ENCODE data around the gene NMD3. TPM values are rescaled to one million over a fixed set of nuclear protein-coding genes. Genes with fewer than 3 reads are reported as not detected.

Gene NMD3
- total and polyA plus RNA-seq, 2 of the 4 experiments (the other 2 are of a cell fraction), result 33.8 to 95.0 TPM

GRCh38 chr3:161265916-161266571, 44.9 kb downstream of the NMD3 start (continued):
- TF ChIP-seq FOS (IDR thresholded peaks at IDR 0.05; ENCODE audit: low read depth, low read length), result no peak

- no peak overlapping the region for H3K9ac ChIP-seq (ENCODE audit: low read depth, low read length)
- H4K8ac ChIP-seq (ENCODE audit: low read depth in 2 of 2, low read length in 2 of 2), result no peak overlapping the region
- no peak overlapping the region for H3K56ac ChIP-seq (ENCODE audit: extremely low read depth, insufficient read depth, low read length)
- POLR2A ChIA-PET (ENCODE audit: unreplicated experiment), result interaction anchor here (0.5 to 0.6 kb wide), 2 partner anchors 296 to 530 kb away, joined by 3 read pairs; no protein-coding TSS in a partner anchor
- H4K91ac ChIP-seq (ENCODE audit: insufficient read depth, low read depth, low read length), result no peak overlapping the region
- peak overlapping the region; percentile 38; the same call in 1 of the 2 replicates for H3K4me2 ChIP-seq (ENCODE audit: low read depth, low read length)
- H3K14ac ChIP-seq (replicated peaks; ENCODE audit: low read depth, low read length), result no peak overlapping the region
- no peak overlapping the region for H2AK5ac ChIP-seq (ENCODE audit: low read depth, low read length)
- no peak overlapping the region for H2AK9ac ChIP-seq (replicated peaks; ENCODE audit: low read depth, low read length, poor library complexity)
- no CpG with 5 or more reads among the region's 1 CpG for WGBS, 2 experiments (ENCODE audit: extremely low coverage in 2 of 2, insufficient read length in 1 of 2)
- peak; percentile 86 for DNase-seq
- H3K79me1 ChIP-seq (ENCODE audit: low read depth in 1 of 2, low read length in 2 of 2), result peaks cover 0 to 10% of the 10 kb centered on the region in 2 experiments; a peak in 3 of 4 replicates
- H2AFZ ChIP-seq (replicated peaks; ENCODE audit: low read length, poor library complexity), result no peak overlapping the region
- ATAC-seq (ENCODE audit: low read depth), result peak; percentile 70
- BruUV-seq (replicated peaks), result no TSS peak
- no peaks in the 10 kb centered on the region for H3K27me3 ChIP-seq (ENCODE audit: control insufficient read depth, insufficient read depth, low read length)
- peaks cover 5% of the 10 kb centered on the region; the same call in 1 of the 2 replicates for H3K36me3 ChIP-seq (ENCODE audit: control insufficient read depth, insufficient read depth, low read length)
- no peak overlapping the region for H3K27ac ChIP-seq (ENCODE audit: insufficient read depth, low read length)
- H4K20me1 ChIP-seq (ENCODE audit: insufficient read depth, low read length), result no peaks in the 10 kb centered on the region
- dilution Hi-C loops (cut with HindIII; ENCODE audit: low sequenced_read_pairs, unreplicated experiment) (no loop called here), in situ Hi-C loops (cut with MboI; ENCODE audit: low sequenced_read_pairs) (no loop called here), intact Hi-C loops (cut with micrococcal nuclease) (no loop called here)
- H2BK5ac ChIP-seq (ENCODE audit: low read depth, low read length, poor library complexity, severe bottlenecking), result peak overlapping the region; percentile 93
- peak overlapping the region; percentile 46; the same call in 1 of the 2 replicates for H2BK20ac ChIP-seq (ENCODE audit: low read depth, low read length)
- no peak overlapping the region for H2BK120ac ChIP-seq (ENCODE audit: low read depth, low read length)
- no peak overlapping the region for H4K5ac ChIP-seq (ENCODE audit: low read depth, low read length)
- H3K9me3 ChIP-seq (ENCODE audit: control insufficient read depth, insufficient read depth, low read length), result peaks cover 5% of the 10 kb centered on the region
- H3K23ac ChIP-seq (ENCODE audit: low read depth, low read length), result no peak overlapping the region
- H3K4me1 ChIP-seq (ENCODE audit: control insufficient read depth, insufficient read depth, low read length), result peaks cover 7% of the 10 kb centered on the region
- CTCF ChIA-PET, result interaction anchor here (0.6 kb wide), 1 partner anchor 55 kb away, joined by 3 read pairs; no protein-coding TSS in a partner anchor
- H3K9me1 ChIP-seq (ENCODE audit: insufficient read depth, low read length), result no peaks in the 10 kb centered on the region
- H3K18ac ChIP-seq (ENCODE audit: low read depth, low read length), result peak overlapping the region; percentile 1; the same call in 1 of the 2 replicates
- no peak overlapping the region for H3K4me3 ChIP-seq (ENCODE audit: insufficient read depth, low read depth, low read length)
- H2BK15ac ChIP-seq (ENCODE audit: low read depth, low read length), result no peak overlapping the region
- peak; percentile 69 for TF ChIP-seq FOS (IDR thresholded peaks at IDR 0.05; ENCODE audit: low read depth, low read length)
- TF ChIP-seq MAZ (IDR thresholded peaks at IDR 0.05; ENCODE audit: borderline replicate concordance, low read depth, low read length), result no peak
- TF ChIP-seq NFE2L2 (IDR thresholded peaks at IDR 0.05; ENCODE audit: low read depth, low read length), result no peak
- peak; percentile 79 for TF ChIP-seq USF2 (IDR thresholded peaks at IDR 0.05; ENCODE audit: low read depth, low read length)
- TF ChIP-seq MAFK (IDR thresholded peaks at IDR 0.05; ENCODE audit: low read depth, low read length), result 0 out of 2 replicates have a peak, but pooled peaks have one; percentile 2
- no peak for TF ChIP-seq MXI1 (IDR thresholded peaks at IDR 0.05; ENCODE audit: borderline replicate concordance, low read depth, low read length)
- no peak for TF ChIP-seq CHD1 (IDR thresholded peaks at IDR 0.05; ENCODE audit: low read depth, low read length)
- TF ChIP-seq CEBPB (IDR thresholded peaks at IDR 0.05; ENCODE audit: low read depth, low read length), result peak; percentile 87
- peak; percentile 48; the same call in 1 of the 2 replicates for TF ChIP-seq BHLHE40 (IDR thresholded peaks at IDR 0.05; ENCODE audit: low read depth, low read length)
- no peak overlapping the region for H3K4ac ChIP-seq (ENCODE audit: low read depth, low read length)
Observed at GRCh38 chr3:161266731-161267150, 45.6 kb downstream of the NMD3 start.
